Thoracic aorta (tissue), 2 donors: ENCODE data around the gene SRSF10. TPM values are rescaled to one million over a fixed set of nuclear protein-coding genes. Genes with fewer than 3 reads are reported as not detected.
A peak's percentile ranks its signal among the peaks of the same experiment; 100 is the strongest.
"Not testable (repeated sequence)": the region's sequence is repeated elsewhere in the genome, so short reads cannot be mapped to it uniquely, and the experiment has no call there.

Experiments
- ATAC-seq: fragments of 150-250 bp; one replicate; pipeline ENCODE4 v1.8.0; 2017; ENCODE audit warnings: low read depth; ENCODE audit not compliant: insufficient number of reproducible peaks, low FRiP score
- DNase-seq: peaks from one replicate; pipeline ENCODE4 v3.0.0-alpha.2; 2020; ENCODE audit warnings: low spot score
- H3K27ac ChIP-seq, 2 donors: fragments of 200-600 bp; sonication (generic); 1 replicate in 1 of 2; 2 replicates in 1 of 2; pipeline ENCODE4 v1.5.1; 2016; ENCODE audit warnings: mild to moderate bottlenecking in 2 of 2, moderate library complexity in 2 of 2
- H3K27me3 ChIP-seq: fragments of 200-600 bp; sonication (generic); replicated peaks from 2 replicates; pipeline ENCODE4 v1.6.0; 2016; ENCODE audit warnings: mild to moderate bottlenecking; ENCODE audit not compliant: insufficient read depth
- H3K36me3 ChIP-seq: fragments of 200-600 bp; sonication (generic); one replicate; pipeline ENCODE4 v1.5.1; 2016
- H3K4me1 ChIP-seq, 2 donors: fragments of 200-600 bp; sonication (generic); 1 replicate in 1 of 2; 2 replicates in 1 of 2; pipeline versions ENCODE4 v1.5.1 to v1.6.0; 2016; ENCODE audit warnings: low read depth in 2 of 2, mild to moderate bottlenecking in 1 of 2; ENCODE audit not compliant: control insufficient read depth in 1 of 2
- H3K4me3 ChIP-seq: fragments of 200-600 bp; sonication (generic); 2 replicates; pipeline ENCODE4 v1.5.1; 2016; ENCODE audit warnings: mild to moderate bottlenecking
- H3K9me3 ChIP-seq: fragments of 200-600 bp; sonication (generic); 2 replicates; pipeline ENCODE4 v1.5.1; 2016
- CTCF ChIP-seq: fragments of 200-600 bp; sonication (generic); IDR thresholded peaks from one replicate; pipeline ENCODE4 v1.5.1; 2019; ENCODE audit warnings: antibody characterized with exemption
- total RNA-seq, 2 donors: library from RNA; depleted of rRNA; stranded (reverse); fragments of >200 nt; gene quantifications; one replicate each; pipeline versions ENCODE4 v1.1.0 to v1.2.3, GENCODE V29; 2016

The SRSF10 gene
- total RNA-seq, 2 donors from 2014 or later, result 73.9 to 126 TPM

- peak; percentile 17 for ATAC-seq
- Histone ChIP-seq H3K9me3 (no peaks in the 10 kb centered on the region), H3K27me3 (no peaks in the 10 kb centered on the region), H3K4me1 (peaks cover 28 to 52% of the 10 kb centered on the region in 2 donors), H3K27ac (peak overlapping the region; percentile 97 to 100), H3K36me3 (peaks cover 4% of the 10 kb centered on the region), H3K4me3 (peak overlapping the region; percentile 96)
- no peak for TF ChIP-seq CTCF
- no peak for DNase-seq
These were observed 19.7 kb downstream of the SRSF10 start for GRCh38 chr1:23960291-23961020.

GRCh38 chr1:23959461-23960290 lies 20.5 kb downstream of the SRSF10 start, which contains the start of gene PNRC2:
PNRC2 (plus strand) TSS chr1:23959828; CDS start chr1:23961458, 1,630 bp downstream.
- no peaks in the 10 kb centered on the region for H3K36me3 ChIP-seq
- peak within 1 kb of the TSS; percentile 97 to 100 for H3K27ac ChIP-seq
- peaks cover 22 to 45% of the 10 kb centered on the region in 2 donors for H3K4me1 ChIP-seq
- TF ChIP-seq CTCF, result no peak
- no peaks in the 10 kb centered on the region for H3K27me3 ChIP-seq
- H3K9me3 ChIP-seq, result no peaks in the 10 kb centered on the region
- DNase-seq (peak; percentile 87), ATAC-seq (peak; percentile 79)
- H3K4me3 ChIP-seq, result peak within 1 kb of the TSS; percentile 96

- H3K36me3 ChIP-seq, result no peaks in the 10 kb centered on the region
- H3K9me3 ChIP-seq, result no peaks in the 10 kb centered on the region
- H3K4me1 ChIP-seq, result peaks cover 15 to 37% of the 10 kb centered on the region in 2 donors
- ATAC-seq (peak; percentile 59), DNase-seq (peak; percentile 87)
- peak overlapping the region; percentile 96 for H3K4me3 ChIP-seq
- TF ChIP-seq CTCF, result peak; percentile 38
- H3K27ac ChIP-seq, result peak overlapping the region; percentile 97 to 100
- H3K27me3 ChIP-seq, result no peaks in the 10 kb centered on the region
These were observed 21.2 kb downstream of the SRSF10 start for GRCh38 chr1:23958810-23959460.

- Histone ChIP-seq H3K27ac (peak overlapping the region; percentile 97 to 100), H3K4me1 (peaks cover 10 to 30% of the 10 kb centered on the region in 2 donors), H3K4me3 (peak overlapping the region; percentile 96)
- DNase-seq, H3K9me3 ChIP-seq, H3K27me3 ChIP-seq, H3K36me3 ChIP-seq, ATAC-seq: not testable (repeated sequence)
These were observed 21.9 kb downstream of the SRSF10 start for GRCh38 chr1:23958040-23958809.

- Histone ChIP-seq H3K27me3 (no peaks in the 10 kb centered on the region), H3K27ac (no peak overlapping the region), H3K4me1 (peaks cover 10 to 28% of the 10 kb centered on the region in 2 donors), H3K4me3 (no peak overlapping the region), H3K36me3 (no peaks in the 10 kb centered on the region), H3K9me3 (no peaks in the 10 kb centered on the region)
- no peak for DNase-seq
- TF ChIP-seq CTCF, result no peak
- ATAC-seq, result no peak
These were observed 23.0 kb downstream of the SRSF10 start for GRCh38 chr1:23957096-23957495.
